GM18511 (cell line): ENCODE results near the gene RPL35A.
"Not testable (repeated sequence)": the region's sequence is repeated elsewhere in the genome, so short reads cannot be mapped to it uniquely, and the experiment has no call there.

ENCODE experiments used
- ATAC-seq: cut with Tn5 transposase; IDR thresholded peaks from one replicate; pipeline ENCODE4 v1.9.1; 2021; ENCODE audit warnings: mild to moderate bottlenecking, moderate library complexity; ENCODE audit not compliant: unreplicated experiment

RPL35A gene

DNA sequence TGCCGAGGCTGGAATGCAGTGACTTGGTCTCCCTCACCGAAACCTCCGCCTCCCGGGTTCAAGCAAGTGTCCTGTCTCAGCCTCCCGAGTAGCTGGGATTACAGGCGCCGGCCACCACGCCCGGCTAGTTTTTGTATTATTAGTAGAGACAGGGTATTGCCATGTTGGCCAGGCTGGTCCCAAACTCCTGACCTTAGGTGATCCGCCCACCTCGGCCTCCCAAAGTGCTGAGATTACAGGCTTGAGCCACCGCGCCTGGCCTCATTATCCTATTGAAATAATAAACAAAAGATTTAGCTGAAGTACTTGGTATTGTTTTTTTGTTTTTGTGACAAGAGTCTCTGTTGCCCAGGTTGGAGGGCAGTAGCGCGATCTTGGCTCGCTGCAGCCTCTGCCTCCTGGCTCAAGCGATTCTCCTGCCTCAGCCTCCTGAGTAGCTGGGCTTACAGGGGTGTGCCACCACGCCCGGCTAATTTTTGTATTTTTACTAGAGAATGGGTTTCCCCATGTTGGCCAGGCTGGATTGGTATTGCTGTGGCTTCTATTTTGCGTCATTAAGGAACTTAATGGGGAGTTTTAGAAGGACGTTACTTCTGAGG lies 1.5 kb downstream of the RPL35A start:
- ATAC-seq: no peak

DNA sequence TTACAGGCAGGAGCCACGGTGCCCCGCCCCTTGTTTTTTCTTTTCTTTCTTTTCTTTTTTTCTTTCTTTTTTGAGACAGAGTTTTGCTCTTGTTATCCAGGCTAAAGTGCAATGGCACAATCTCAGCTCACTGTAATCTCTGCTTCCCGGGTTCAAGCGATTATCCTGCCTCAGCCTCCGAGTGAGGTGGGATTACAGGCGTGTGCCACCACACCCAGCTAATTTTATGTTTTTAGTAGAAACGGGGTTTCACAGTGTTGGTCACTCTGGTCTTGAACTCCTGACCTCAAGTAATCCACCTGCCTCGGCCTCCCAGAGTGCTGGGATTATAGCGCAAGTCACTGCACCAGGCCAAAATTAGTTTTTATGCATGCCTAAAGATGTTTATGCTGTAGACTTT lies 2.5 kb downstream of the RPL35A start:
- ATAC-seq: no peak

DNA sequence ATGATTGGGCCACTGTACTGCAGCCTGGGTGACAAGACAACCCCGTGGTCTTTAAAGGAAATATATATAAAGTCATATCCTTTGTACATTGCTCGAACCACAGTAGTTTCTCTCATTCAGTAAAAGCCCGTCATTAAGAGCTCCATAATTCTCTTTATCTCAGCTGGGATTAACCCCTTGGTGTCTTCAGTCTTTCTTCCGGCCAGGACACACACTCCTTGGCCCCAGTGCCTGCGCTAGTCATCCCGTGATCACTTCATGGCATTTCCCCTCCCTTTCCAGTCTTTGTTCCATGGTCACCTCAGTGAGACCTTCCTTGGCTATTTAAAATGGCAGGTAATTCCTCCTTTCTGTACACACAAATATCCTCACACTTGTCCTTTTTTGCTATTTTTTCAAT lies 3.3 kb downstream of the RPL35A start:
- ATAC-seq: no peak

DNA sequence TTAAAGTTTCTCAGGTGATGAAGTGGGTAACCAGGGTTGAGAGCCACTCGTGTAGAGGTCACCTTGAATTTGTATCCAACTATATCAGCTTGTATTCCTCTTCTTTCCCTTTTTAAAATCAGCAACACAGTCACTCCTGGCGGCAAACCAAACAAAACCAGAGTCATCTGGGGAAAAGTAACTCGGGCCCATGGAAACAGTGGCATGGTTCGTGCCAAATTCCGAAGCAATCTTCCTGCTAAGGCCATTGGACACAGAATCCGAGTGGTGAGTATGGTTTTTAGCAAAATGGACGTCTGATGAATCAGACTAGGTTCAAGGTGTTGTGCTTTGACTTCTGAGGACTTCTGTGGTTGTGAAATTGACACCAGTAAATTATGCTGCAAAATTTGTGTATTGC lies 3.9 kb downstream of the RPL35A start:
- no peak for ATAC-seq

DNA sequence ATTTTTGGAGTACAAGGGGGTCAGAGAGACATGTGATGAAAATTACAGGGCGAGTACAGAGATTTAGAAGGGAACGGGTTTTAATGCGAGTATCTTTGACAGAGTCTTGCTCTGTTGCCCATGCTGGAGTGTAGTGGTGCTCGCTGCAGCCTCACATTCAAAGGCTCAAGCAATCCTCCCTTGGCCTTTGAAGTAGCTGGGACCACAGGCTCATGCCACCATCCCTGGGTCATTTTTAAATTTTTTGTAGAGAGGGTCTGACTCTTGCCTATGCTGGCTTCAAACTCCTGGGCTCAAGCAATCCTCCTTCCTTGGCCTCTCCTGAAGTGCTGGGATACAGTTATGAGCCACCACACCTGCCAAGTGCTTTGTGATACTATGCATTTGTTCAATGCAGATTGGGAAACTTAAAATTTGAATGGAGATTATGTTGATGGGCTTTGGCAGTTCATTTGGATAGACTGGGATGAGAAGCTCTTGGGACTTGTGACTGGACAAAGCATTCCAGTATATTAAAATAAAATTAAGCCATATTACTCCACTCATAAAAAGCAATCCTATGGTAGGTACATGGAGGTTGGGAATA lies 6.0 kb downstream of the RPL35A start:
- no peak for ATAC-seq

DNA sequence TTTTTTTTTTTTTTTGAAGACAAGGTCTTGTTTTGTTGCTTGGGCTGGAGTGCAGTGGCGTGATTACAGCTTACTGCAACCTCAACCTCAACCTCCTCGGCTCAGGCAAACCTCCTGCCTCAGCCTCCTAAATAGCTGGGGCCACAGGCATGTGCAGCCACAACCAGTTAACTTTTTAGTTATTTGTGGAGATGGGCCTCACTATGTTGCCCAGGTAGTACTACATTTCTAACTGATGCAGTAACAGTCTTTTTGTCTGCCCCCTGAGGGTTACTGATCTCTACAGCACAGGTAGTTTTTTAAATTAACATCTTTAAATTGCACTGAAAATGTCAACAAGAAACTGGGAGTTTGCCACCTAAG lies 6.6 kb downstream of the RPL35A start:
- ATAC-seq: no peak

DNA sequence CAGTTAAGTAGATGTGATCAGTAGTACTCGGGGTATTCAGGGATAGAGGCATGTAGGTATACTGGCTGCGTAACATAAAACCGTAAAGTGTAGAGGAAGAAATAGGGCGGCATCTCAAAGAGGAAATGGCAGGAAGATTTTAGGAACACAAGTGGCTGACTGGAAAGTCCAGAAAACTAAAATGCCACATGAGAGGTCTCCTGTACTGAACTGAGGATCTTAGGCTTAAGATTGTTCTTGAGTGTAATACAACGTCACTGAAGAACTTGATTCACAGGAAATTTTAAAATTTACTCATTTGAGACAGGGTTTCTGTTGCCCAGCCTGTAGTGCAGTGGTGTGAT lies 7.8 kb downstream of the RPL35A start:
- ATAC-seq: no peak

DNA sequence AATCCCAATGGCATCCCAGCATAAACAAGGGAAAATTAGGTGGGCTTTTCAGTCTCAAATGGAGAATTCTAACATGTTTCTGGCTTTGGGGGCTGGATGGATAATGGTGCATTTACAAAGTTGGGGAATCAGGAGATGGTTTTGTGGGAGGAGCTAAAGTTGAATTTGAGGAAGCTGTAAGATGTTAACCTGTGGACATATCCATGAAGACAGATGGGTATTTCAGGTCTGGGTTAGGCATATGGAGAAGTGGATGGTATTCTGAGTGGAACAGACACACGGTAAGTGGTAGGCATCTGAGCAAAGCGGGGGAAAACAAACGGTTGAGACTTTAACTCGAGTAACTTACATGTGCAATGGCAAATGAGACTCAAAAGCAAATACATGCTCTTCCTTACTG lies 8.4 kb downstream of the RPL35A start:
- ATAC-seq: no peak

DNA sequence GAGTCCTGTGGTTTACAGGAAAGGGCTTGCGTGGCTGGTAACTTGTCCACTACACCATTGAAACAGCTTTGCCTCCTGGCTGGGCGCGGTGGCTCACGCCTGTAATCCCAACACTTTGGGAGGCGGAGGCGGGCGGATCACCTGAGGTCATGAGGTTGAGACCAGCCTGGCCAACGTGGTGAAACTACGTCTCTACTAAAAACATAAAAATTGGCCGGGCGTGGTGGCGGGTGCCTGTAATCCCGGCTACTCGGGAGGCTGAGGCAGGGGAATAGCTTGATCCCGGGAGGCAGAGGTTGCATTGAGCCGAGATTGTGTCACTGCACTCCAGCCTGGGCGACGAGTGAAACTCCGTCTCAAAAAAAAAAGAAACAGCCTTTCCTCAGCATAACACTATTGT lies 8.9 kb downstream of the RPL35A start:
- ATAC-seq: not testable (repeated sequence)

DNA sequence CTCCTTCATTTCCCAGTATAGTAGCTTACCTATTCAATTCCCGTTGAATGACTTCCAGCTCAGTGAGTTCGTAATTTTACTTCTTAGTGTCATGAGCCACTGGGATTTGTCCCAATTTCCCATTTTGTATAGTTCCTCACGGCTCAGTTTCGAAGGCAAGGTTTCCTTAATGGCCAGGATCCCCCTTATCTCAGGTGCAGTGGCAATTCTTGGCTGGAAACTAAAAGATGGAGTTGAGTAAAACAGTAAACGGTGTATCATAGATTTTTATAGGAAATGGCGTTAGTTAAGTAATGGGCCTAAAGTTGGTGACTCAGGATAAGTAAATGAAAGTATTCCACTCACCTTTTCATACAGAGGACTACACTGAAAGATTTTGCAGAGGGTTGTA lies 9.5 kb downstream of the RPL35A start:
- no peak for ATAC-seq

DNA sequence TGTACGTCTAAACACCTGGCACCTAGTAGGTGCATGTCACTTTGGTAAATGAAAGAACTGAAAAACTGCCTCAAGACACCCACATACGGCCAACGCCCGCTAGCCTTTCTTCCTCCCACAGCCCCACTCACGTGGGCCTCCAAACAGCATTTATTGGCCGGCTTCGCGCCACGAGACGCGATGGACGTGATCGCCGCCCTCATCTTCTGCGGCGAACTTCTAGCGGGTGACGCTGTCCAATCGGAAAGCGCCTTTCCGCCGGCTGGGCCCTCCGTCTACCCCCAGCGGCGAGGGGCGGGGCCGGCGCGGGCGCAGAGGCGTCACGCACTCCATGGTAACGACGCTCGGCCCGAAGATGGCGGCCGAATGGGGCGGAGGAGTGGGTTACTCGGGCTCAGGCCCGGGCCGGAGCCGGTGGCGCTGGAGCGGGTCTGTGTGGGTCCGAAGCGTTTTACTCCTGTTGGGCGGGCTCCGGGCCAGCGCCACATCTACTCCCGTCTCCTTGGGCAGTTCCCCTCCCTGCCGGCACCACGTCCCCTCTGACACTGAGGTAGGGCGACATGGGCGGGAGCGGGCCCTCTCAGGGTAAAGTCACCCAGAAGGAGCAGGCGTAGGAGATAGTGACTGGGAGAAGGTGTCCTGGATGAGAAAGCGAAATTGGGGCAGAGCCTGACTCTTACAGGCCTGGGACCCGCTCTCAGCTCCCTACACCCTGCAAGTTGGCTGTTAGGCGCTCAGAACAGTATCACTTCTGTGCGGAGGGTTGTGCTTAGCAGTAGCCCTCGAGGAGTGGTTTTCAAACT lies 10.1 kb downstream of the RPL35A start, which contains the start of gene LMLN:
LMLN (plus strand) TSS at position 327 of the 803 bp plus-strand sequence; CDS start at position 356, 29 bp downstream.
- ATAC-seq: peak; percentile 97

DNA sequence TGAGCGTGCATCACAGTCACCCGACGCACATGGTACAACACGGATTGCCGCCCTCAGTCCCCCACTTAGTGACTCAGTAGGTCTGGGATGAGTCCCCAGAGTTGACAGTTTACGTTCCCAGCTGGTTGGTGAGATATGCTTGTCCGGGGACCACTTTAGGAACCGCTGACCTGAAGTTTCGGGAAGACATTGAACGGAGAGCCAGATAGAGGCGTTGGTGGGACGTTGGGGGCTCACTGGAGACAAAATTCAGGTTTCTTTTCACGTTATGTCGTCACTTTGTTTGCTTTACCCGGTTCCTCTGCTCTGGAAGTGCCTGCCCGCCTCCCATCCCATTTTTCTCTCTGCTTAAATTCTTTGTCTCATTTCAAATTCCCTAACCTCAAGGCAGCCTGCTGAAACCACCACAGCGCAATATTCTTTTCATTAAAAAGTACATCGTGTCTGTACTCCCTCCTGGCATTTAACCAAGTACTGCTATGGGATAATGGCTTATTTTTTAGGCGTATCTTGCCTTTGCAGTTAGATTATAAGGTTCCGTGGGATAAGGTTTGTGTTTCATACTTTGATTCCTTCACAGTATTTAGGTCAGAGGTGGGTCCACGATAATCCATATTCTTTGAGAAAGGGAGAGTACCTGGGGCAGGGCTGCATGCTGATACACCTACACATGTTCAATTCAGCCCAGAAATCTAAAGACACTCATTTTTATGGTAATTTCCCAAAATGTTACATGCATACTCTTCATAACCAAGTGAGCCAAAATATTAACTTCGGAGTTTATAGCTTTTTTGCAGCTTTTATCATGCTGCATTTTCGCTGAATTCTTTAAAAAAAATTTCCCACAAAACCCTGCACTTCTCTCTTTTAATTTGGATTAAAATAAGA lies 10.9 kb downstream of the RPL35A start:
- no peak for ATAC-seq

DNA sequence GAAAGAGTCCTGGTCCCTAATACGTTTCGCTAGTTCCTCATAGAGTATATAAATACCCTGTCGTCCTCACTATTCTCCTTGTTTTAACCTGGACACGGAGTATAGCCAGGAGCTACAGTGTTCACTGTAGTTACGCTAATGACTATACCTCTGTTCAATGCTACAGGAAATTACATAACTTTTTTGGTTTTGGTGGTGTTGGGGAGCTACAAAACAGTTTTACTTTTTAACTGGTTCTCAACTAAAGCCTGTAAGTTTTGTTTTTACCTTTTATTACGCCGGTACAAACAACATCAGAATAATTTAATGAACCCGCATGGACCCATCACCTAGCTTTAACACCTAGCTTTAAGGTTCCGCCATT lies 11.6 kb downstream of the RPL35A start:
- no peak for ATAC-seq

DNA sequence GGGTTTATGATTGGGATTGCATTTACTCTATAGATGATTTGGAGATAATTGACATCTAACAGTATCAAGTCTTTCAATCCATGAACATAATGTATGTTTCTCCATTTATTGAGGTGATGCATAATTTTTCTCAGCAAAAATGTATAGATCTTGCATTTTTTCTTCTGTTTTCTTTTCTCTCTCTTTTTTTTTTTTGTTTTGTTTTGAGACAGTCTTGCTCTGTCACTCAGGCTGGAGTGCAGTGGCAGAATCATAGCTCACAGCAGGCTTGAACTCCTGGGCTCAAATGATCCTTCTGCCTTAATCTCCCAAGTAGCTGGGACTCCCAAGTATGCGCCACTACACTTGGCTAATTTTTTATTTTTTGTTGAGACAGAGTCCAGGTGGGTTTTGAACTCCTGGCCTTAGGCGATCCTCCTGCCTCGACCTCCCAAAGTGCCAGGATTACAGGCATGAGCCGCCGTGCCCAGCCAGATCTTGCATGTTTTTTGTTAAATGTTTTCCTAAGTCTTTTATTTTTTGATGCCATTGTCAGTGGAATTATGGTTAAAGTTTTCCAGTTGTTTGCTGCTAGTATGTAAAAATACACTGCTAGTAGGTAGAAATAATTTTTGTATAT lies 13.1 kb downstream of the RPL35A start:
- ATAC-seq: no peak

DNA sequence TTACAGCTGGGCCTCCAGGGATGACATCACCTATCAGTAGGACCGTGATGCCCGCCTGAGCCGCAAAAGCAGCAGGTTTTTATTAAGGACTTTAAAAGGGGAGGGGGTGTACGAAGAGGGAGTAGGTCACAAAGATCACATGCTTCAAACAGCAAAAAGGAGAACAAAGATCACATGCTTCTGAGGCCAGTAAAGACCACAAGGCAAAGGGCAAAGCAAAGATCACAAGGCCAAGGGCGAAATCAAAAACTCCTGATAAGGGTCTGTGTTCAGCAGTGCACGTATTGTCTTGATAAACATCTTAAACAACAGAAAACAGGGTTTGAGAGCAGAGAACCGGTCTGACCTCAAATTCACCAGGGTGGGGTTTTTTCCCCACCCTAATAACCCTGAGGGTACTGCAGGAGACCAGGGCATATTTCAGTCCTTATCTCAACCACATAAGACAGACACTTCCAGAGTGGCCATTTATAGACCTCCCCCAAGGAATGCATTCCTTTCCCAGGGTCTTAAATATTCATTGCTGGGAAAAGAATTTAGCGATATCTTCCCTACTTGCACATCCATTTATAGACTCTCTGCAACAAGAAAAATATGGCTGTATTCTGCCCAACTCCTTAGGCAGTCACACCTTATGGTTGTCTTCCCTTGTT lies 17.5 kb downstream of the RPL35A start:
- ATAC-seq: not testable (repeated sequence)

DNA sequence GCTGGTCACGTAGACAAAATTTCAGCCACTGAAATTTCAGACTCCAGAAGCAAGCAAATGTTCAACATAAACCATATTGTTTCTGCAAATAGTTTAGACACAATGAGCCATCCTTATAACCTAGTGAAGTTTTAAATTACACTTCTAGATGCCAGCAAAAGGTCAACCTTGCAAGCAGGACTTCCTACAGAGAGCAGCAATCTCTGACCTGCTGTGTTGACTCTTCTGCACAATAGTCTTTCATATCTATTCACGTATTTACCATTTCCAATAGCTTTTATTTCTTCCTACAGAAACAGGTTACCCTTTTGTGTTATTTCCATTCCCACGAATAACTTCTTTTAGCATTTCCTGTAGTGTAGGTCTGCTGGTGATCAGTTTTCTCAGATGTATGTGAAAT lies 20.6 kb downstream of the RPL35A start:
- no peak for ATAC-seq

DNA sequence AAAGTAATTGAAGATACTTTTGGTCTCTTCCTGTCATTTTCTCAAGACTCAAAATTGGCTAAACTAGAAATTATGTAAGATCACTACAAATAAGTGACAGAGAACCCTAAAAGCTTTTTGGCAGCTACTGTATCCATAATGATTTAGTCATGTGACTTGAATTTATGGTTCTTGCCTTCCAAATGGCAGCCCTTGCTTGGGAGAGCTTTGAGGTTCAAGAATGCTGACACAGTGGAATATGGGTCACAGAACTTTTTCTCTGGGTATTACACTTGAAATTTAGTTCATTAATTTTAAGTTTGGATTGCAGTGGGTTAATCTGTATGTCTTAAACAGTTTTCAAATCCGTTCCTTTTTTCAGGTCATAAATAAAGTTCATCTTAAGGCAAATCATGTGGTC lies 24.0 kb downstream of the RPL35A start:
- ATAC-seq: no peak

DNA sequence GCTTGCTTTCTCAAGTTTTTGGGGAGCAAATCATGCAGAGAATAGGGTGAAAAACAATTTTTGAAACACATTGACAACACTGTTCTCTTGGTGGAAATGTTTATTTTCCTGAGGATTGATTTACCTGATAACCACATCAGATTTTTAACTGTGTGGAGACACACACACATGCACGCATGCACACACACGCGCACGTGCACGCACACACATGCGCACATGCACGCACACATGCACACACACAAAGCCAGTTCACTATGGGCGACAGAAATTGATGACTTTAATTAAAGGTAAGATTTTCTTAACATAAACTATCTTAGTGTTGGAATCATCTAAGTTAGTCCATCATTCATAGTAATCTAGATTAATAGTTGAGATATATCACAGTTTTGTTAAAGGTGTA lies 25.3 kb downstream of the RPL35A start:
- no peak for ATAC-seq

DNA sequence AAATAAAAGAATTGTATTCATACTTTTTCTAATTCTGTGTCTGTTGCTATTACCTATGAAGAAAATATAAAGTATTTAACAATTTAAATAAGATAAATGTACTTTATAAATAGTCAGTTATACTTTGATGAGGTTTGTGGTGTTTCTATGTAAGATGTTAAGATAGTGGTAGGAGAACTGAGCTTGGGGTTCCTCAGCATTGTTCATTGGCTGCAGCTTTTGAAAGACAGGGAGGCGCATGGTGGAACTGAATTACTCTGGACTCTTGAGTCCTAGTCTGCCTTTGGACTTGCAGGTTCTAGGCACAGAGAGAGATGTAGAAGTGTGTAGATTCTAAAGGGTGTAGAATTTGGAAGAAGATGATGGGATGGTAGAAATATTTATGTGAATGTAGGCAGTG lies 33.1 kb downstream of the RPL35A start:
- ATAC-seq: no peak

DNA sequence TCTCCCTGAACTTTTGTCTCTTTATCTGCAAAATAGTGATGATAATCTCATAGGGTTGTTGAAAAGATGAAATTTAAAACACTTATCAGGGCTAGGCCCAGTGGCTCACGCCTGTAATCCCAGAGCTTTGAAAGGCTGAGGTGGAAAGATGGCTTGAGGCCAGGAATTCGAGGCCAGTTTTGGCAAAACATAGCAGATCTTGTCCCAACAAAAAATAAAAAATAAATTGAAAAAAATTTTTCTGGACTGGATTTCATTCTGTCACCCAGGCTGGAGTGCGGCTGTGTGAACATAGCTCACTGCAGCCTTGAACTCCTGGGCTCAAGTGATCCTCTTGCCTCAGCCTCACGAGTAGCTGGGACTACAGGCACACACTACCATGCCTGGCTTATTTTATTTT lies 39.7 kb downstream of the RPL35A start:
- ATAC-seq: no peak

DNA sequence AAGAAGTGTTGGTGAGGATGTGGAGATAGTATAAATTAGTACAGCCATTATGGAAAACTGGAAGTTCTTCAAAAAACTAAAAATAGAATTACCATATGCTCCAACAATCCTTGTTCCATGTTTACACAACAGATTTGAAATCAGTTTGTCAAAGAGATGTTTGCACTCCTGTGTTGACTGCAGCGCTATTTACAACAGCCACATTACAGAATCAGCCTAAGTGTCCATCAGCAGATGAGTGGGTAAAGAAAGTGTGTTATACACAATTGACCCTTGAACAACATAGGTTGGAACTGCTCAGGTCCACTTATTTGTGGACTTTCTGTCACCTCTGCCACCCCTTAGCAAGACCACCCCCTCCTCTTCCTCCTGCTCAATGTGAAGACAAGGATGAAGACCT lies 44.7 kb downstream of the RPL35A start:
- ATAC-seq: no peak
